MM.1S (cell line): ENCODE data around the gene RARS1.

ENCODE experiments used
- CTCF ChIP-seq: fragments of 300-600 bp; sonication (generic); IDR thresholded peaks from 2 replicates; pipeline ENCODE4 v1.5.1; 2016; ENCODE audit warnings: antibody characterized with exemption, low read length, mixed read lengths
- EZH2 ChIP-seq: fragments of 300-600 bp; sonication (generic); optimal IDR thresholded peaks from 2 replicates; pipeline ENCODE3; 2017; ENCODE audit warnings: low read depth, mild to moderate bottlenecking, antibody characterized with exemption, low read length, mixed read lengths
- EZH2phosphoT487 ChIP-seq: fragments of 300-600 bp; sonication (generic); IDR thresholded peaks from 2 replicates; pipeline ENCODE4 v1.6.1; 2018; ENCODE audit warnings: antibody characterized with exemption, low read length

DNA sequence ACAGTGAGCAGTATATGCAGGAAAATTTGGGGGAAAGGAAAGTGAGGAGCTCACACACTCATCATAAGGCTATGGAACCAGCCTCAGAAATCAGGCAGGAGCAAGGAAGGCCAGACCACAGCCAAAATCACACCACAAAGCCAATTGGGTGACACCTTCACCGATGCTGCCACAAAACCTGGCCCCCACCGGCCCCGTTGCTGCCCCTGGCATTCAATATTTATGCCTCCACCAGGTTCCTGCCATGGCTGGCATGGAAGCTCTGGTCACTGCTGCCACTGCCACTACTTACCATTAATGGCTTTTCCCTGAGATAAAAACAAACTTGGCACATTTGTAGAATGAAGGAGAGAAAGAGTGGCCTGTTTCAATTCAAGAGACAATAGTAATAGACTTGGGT lies 28.7 kb upstream of the RARS1 start:
- TF ChIP-seq CTCF (no peak), EZH2 (no peak), EZH2phosphoT487 (no peak)
